HG02840 (cell line): ENCODE data around the gene IGFBP1.

Source experiments
- ATAC-seq: cut with Tn5 transposase; IDR thresholded peaks from one replicate; pipeline ENCODE4 v1.9.1; 2021; ENCODE audit warnings: mild to moderate bottlenecking, moderate library complexity, moderate number of reproducible peaks; ENCODE audit not compliant: unreplicated experiment, low FRiP score

The IGFBP1 gene

DNA sequence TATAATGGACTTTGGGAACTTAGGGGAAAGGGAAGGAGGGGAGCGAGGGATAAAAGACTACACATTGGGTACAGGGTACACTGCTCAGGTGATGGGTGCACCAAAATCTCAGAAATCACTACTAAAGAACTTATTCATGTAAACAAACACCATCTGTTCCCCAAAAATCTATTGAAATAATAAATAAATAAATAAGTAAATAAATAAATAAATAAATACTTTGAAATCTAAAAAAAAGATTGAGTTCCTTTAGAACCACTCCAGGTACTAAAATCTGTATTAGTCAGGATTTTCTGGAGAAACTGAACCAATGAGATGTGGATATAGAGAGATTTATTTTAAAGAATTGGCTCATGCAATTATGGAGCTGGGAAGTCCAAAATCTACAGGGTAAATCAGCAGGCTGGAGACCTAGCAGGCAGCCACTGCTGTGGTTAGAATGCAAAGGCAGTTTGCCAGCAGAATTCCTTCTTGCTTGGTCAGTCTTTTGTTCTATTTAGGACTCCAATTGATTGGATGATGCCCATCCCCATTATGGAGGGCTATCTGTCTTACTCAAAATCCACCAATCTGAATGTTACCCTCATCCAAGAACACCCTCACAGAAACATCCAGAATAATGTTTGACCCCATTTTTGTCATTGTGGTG is 8.9 kb downstream of the IGFBP1 start:
- no peak for ATAC-seq

DNA sequence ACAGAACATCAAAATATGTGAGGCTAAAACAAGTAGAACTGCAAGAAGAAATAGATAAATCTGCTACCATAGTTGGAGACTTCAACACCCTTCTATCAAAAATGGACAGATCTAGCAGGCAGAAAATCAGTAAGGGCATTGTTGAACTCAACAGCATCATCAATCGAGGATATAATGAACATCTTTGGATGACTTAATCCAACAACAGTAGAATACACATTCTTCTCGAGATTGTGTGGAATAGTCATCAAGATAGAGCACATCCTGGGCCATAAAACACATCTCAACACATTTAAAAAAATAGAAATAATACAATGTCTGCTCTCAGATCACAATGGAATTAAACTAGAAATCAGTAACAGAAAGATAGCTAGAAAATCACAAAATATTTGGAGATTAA is 9.9 kb downstream of the IGFBP1 start:
- ATAC-seq, result no peak

DNA sequence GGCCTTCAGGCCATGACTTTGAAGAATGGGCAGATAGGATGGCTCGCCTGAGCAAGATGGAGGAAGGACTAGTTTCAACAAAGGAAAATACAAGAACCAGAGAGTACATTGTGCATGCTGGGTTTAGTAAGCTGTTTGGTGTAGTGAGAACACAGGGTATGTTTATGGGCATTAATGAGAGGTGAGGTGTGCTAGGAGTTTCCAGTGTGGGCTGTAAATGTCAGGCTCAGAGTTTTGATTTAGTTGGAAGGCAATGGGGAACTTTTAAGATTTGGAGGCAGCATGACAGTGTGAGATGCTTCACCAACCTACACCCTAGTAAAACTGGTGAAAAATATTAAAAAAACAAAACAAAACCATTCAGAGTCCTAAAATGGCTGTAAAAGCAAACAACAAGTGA is 13.3 kb downstream of the IGFBP1 start:
- ATAC-seq, result no peak

DNA sequence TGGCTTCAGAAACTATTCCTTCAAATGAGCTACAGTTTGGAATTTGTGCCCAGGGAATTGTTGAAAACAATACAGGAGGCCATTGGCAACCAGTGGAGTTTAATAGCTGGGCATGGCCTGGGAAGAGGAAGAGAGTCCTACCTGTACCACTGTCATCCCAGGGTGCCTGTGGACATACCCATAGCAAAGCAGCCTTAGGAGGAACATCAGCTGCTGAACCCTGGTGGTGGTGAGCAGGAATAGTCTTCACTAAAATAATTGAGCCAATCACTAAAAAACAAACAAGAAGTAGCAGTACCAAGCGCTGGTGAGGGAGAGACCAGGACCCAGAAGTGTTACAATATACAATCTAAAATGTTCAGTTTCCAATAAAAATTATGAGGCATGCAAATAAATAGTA is 14.5 kb downstream of the IGFBP1 start:
- ATAC-seq, result no peak

DNA sequence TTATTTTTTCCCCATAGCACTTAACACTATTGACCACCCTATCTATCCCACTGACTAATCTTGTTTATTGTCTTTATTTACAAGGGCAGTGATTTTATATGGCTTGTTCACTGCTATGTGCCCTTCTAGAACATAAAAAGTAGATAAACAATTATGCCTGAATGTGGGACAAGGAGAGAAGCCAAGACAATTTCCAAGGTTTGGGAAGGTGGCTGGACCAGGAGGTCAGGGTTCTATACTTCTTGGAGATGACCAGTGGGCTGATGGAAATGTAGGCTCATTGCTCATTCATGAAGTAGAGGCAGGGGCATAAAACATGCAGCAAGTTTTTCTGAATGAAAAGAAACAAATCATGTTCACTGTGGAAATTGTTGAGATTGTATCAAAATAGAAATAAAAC is 21.3 kb downstream of the IGFBP1 start:
- no peak for ATAC-seq

DNA sequence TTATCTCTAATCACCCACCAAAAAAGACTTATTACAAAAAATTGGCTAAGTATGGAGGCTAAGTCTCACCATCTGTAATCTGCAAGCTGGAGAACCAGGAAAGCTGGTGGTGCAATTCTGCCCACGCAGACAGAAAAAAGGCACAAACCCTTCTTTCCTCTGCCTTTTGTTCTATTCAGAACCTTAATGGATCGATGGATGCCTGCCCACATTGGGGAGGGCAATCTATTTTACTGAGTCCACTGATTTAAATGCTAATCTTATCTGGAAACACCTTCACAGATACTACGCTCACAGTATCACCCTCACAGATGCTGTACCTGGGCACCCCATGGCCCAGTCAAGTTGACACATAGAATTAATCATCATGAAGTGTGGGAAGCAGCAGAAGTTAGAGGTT is 22.6 kb downstream of the IGFBP1 start:
- ATAC-seq, result no peak

DNA sequence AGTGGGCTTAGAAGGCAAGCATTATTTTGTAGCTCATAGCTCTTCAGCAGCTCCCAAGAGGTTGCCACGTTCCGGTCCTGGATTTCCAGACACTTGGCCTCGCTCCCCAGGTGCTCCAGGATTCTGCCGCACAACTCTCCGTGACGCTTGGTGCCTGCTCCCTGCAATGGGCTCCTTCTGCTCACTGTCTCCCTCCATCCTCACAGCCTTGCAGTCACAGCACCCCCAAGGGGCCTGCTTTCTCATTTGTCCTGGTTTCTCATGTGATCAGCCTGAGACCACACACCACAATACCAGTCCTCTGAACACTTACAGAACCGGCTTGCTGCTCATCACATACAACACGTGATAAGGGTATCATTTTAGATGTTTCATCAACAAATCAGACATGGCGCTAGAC is 23.0 kb downstream of the IGFBP1 start:
- ATAC-seq, result no peak

DNA sequence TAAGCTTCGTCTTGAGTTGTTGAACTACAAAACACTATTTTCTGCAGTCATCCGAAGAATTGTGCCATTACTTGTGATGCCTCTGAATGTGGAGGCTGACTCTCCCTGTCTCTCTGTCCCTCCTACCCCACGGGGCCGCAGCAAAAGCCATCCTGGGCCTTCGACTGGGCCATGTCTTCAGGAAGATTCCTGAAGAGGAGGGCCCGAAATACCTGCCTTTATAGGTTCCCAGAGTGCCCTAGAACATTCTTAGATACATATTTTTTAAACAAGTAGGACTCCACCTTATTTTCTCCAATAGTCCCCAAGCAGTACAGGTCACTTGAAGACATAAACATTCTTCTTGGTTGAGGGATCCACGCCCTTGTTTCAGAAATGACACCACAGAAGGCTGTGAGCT is 24.7 kb downstream of the IGFBP1 start:
- no peak for ATAC-seq

DNA sequence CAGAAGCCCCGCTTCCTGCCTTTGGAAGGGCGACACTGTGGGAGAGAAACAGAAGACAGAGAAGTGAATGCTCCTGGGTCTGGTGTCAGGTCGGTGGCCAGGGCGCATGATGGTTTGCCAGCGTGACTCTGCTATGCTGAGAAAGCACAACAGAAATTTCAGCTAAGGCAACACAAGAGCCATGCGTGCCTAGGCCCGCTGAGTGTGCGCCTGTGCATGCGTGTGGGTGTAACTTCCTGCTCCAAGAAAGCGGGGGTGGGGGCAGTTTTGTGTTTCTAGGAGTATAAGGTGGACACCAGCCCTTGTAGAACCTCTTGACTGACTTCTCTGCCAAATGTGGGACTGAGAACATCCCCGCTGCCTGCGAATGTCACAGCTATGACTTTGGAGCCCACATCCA is 26.6 kb downstream of the IGFBP1 start:
- ATAC-seq, result no peak

DNA sequence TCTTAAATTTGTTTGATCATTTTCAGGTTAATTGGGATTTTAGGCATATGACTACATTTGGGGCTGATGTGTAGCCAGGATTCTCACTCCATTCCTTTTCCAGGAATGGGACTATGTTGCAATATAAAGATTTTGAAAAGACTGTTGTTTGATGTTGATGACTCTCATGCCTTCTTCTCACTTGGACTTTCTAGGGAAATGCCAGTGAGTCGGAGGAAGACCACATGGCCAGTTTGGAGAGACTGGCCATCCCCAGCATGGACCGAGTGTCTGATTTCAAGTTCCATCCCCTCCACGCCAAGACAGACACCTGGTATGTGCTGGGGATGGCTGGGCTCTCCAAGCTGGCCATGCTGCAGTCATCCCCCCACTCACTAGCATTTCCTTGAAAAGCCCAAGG is 27.3 kb downstream of the IGFBP1 start:
- no peak for ATAC-seq

DNA sequence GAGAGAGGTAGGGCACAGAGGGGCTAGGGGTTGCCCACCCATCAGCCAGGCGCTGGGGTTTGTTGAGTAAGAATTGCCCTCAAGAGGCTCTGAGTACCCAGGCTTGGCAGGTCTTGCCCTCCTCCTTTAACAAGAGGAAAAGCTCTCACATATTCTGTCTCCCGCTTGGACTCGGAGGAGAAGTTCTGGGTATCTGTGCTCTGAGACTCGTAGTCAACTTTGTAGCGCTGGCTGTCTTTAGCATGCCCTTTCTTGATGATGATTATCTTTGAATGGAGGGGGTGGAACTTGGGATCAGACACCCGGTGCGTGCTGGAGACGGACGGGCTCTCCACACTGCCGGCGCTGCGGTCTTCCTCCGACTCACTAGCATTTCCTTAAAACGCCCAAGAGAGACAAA is 28.8 kb downstream of the IGFBP1 start:
- no peak for ATAC-seq

DNA sequence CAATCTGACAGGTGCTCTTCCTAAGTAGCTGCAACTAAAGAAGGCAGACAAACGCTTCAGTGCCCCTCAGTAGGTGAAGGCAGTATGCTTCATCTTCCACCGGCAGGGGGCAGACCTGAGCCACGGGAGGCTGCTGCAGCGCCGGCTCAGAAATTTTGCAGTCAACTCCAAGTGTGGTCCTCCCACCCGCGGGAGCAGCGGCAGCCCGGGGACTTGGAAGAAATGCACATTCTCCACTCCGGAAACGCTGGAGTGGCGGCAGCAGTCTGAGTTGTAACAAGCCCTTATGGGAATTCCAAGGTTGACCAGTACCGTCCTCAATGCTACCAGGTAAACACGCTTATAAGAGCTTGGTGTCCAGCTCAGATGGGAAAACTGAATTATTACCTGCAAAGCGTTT is 29.4 kb downstream of the IGFBP1 start:
- ATAC-seq, result peak; percentile 63

DNA sequence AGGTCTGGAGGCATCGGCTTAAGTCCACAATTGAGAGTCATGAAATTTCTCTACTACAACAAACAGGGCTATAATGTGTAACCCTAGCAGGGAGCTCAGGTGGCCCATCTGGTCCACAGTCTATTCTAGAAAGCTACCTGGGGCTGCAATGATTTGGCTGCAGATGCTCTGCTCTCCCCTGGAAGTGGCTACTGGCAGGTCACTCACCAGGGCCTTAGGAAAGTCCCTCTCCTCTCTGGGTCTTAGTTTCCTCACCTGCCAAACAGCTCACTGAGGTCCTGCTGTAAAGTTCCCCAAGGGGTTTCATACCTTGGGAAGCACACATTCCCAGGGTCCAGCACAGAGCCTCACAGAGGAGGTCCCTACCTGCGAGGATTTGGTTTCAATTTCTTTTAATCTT is 30.3 kb downstream of the IGFBP1 start:
- ATAC-seq, result no peak

DNA sequence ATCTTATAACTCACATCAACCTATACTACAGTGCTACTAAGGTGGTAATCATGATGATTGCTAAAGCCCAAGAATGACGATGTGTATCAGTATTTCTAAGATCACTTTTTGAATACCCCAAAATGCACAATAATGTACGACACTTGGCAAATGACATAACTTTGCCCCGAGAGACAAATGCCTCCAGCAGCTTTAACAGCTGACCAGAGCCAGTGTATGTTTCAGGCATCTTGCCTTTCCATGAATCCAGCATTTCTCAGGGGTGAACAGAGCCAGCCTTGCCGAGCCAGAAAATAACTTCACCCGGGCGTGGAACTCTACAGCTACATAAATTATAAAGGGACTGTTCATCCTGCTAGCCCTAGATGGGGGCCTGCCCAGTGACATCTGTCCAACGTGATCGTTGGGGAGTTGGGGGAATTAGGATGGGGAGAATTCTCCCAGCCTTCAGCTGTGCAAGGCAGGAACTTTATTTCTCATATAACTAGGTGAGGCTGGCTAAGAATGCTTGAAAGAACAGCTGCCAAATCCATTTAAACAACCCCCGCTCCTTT is 31.0 kb downstream of the IGFBP1 start:
- no peak for ATAC-seq

DNA sequence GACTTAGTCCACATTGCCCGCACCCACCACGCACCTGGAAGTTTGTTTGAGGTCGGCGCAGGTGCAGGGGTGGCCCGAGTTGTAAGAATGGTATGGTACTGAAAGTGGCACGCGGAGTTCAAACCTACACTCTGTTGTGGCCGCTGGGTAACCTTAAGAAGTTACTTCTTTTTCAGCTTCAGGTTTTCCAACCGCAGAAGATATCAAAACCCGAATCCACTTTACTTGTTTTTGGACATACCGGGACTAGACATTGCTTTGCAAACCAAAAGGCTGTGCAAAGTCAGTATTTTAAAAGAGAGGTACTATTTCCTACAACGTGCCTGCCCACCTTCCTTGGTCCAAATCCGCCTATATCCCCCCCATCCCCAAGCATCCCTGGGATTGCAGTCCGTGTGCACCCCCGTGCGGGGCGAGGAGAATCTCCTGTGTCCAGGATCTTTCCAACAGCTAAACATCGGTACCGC is 31.7 kb downstream of the IGFBP1 start:
- no peak for ATAC-seq

DNA sequence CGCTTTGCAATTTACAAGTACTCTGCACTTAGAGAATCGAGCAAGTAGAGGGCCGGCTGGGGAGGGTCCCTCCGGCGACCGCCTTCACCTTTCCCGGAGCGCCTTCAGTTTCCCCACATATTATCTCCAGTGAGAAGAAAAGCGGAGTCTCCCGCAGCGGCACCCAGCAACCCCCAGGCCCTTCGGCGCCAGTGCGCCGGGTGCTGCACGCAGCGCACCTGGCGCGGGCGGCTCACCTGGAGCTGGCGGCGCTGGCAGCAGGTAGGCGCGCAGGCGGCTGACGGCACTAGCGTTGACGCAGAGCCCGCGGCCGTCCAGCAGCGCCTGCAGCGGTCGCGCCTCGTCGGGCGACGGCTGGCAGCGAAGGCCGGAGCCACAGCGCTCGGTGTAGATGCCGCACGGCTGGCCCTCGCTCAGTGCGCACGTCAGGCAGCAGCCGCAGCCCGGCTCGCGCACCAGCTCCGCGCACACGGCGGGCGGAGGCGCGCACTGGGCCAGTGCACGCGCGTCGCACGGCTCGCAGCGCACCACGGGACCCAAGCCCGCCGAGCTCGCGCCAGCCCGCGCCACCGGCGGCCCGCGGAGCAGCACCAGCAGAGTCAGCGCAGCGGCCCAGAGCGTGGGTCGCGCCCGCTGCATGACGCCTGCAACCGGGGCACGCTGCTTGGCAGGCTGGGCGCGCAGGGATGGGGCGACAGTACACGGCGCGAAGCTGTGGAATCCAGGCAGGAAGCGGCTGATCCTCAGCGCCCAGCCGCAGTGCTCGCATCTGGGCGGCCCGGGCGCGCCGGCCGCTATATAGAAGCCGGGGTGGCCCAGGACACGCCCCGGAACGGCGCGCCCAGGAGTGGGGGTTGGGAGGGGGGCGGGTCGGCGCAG is 32.5 kb downstream of the IGFBP1 start, which contains the start of gene IGFBP3:
TSS of gene IGFBP3 (minus strand) at position 771 of the 879 bp plus-strand sequence. CDS start at position 639, 132 bp downstream.
- no peak for ATAC-seq

DNA sequence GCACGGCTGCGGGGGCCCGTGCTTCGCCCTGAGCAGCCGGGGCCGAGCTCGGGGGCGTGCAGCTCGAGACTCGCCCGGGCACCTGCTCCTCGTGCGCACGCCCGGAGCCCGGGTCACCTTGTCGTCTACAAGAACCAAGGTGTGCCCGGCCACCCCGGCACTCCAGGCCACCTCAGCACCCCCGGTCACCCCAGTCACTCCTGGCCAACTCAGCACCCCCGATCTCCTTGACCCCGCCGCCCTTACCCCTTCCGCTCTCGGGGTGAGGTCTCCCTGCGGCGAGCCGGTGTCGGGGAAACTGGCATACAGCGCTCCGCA is 33.1 kb downstream of the IGFBP1 start:
- ATAC-seq, result no peak

DNA sequence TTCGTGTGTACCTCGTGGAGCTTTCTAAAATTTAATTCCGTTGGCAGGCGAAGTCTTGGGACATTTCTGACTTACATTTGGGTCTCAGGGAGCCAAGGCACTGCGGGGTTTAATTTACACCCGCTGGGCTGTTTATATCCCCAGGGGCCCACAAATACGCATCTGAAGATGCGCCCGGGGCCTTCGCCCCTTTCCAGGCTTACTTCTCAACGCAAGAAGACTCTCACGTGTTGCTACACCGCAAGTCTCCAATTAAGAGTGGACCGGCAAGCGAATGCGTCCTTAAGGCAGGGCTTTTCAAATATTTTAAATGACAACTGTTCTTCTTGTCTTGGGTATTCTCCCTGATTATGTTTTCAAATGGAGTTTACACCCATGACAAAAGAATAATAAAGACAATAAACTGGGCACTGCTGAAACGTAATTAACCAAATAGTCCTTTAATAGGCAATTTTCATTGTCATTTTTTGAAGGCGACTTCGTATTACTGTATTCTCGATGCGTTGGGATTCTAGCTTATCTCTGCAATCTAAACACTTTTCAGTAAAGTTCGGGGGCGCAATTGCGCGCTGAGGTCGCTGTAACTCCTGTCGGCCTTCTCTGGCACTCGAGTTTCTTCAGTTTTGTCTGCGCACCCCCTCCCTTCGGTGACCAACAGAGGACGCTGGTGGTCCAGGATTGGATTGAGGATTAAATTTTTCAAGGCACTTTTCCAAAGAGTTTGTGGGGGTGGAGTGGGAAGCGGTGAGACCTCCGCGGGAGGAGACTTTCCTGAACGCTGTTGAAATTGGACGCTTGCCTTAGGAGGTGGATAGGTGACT is 33.6 kb downstream of the IGFBP1 start:
- ATAC-seq, result no peak

DNA sequence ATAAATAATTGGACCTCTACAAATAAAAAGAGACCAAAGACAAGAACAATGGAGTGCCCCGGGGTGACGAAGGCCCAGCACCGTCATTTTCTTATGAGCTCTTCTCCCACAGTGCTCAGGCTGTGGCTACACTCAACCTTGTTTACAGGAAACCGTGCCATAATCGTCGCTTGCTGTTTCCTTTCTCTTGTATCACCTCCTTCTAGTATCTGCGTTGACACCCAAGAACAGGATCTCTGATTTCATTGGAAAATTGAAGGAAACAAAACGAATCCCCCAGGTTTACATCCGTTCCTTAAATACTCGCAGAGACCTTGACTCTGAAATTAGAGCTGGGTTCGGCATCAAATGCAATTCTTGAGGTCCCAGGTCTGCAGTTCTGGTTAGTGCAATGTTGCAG is 34.5 kb downstream of the IGFBP1 start:
- ATAC-seq, result no peak

DNA sequence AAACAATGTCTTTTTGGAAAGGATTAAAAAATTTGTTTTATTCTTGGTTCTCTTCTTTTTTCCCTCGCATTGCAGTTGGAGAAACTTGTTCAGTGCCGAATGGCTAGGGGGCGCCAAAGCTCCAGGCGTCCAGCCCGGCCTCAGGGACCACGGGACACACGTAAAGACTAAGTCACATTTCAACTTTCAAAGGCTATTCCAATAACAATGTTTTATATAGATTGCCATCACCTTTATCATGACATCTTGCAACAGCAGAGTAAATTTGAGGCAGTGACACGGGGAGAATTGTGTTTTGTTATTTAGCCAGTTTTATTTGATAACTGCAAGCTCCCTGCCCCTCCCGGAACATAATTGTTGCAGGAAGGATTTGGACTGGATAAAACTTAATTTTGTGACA is 35.0 kb downstream of the IGFBP1 start:
- no peak for ATAC-seq

DNA sequence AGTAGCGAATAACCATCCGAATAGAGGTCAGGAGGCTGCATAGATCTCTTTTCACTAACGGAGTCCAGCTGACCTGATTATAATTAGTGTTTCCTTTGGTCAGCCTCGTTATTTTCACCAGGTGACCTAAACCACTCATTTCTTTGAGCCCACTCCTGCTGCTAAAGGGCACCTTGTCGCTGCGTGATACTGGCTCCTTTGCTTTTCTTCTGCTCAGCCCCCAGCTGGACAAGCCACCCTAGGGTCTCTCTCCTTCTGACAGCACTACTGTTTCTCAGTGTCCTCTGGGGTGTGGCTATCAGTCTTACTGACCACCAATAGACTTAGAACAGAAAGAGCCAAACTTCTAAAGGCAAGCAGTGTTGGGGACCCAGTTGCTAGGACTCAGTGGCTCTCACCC is 35.5 kb downstream of the IGFBP1 start:
- no peak for ATAC-seq
